Endothelial cell (in vitro differentiated cells): ENCODE measurements around the gene COBL. TPM values are rescaled to one million over a fixed set of nuclear protein-coding genes. Genes with fewer than 3 reads are reported as not detected.

Experiments used
- DNase-seq: peaks from one replicate; pipeline ENCODE4 v3.0.0; 2021; ENCODE audit warnings: low spot score
- H3K27ac Mint-ChIP-seq: one replicate; pipeline ENCODE4 v1.8.0; 2021; ENCODE audit warnings: mixed read lengths, inconsistent platforms; ENCODE audit not compliant: unreplicated experiment
- H3K27me3 Mint-ChIP-seq: one replicate; pipeline ENCODE4 v1.8.0; 2021; ENCODE audit warnings: mild to moderate bottlenecking, moderate library complexity, mixed read lengths, inconsistent platforms; ENCODE audit not compliant: unreplicated experiment
- H3K36me3 Mint-ChIP-seq: one replicate; pipeline ENCODE4 v1.8.0; 2021; ENCODE audit warnings: mild to moderate bottlenecking, low read depth, mixed read lengths, inconsistent platforms; ENCODE audit not compliant: unreplicated experiment
- H3K4me1 Mint-ChIP-seq: one replicate; pipeline ENCODE4 v1.8.0; 2021; ENCODE audit warnings: mild to moderate bottlenecking, mixed read lengths, inconsistent platforms; ENCODE audit not compliant: unreplicated experiment
- H3K4me3 Mint-ChIP-seq: one replicate; pipeline ENCODE4 v1.8.0; 2021; ENCODE audit warnings: mild to moderate bottlenecking, mixed read lengths, inconsistent platforms; ENCODE audit not compliant: unreplicated experiment
- H3K9me3 Mint-ChIP-seq: one replicate; pipeline ENCODE4 v1.8.0; 2021; ENCODE audit warnings: mixed read lengths, inconsistent platforms; ENCODE audit not compliant: unreplicated experiment
- total RNA-seq: library from RNA; stranded (reverse); fragmentation: NEBNext Ultra II Directional; extraction: Animal tissue kit (Norgen Biotek cat#: 25700); gene quantifications from one replicate; pipeline ENCODE4 v1.2.1, GENCODE V29; 2021; ENCODE audit not compliant: unreplicated experiment
- TF ChIP-seq, protein P1 (sequence below): fragments of 200-600 bp; sonication (generic); IDR thresholded peaks from one replicate; pipeline ENCODE4 v1.5.0; 2021; ENCODE audit warnings: antibody characterized with exemption; ENCODE audit not compliant: unreplicated experiment

Gene COBL
- total RNA-seq, 1 donor from 2014 or later: 1.8 TPM

GRCh38 chr7:51326656-51327286 lies 10.2 kb upstream of the COBL start:
- Mint-ChIP-seq H3K4me3 (no peak overlapping the region), H3K27me3 (peaks cover 1% of the 10 kb centered on the region), H3K4me1 (no peaks in the 10 kb centered on the region), H3K36me3 (no peaks in the 10 kb centered on the region), H3K27ac (no peak overlapping the region), H3K9me3 (no peaks in the 10 kb centered on the region)
- DNase-seq: no peak
- TF ChIP-seq, protein P1, sequence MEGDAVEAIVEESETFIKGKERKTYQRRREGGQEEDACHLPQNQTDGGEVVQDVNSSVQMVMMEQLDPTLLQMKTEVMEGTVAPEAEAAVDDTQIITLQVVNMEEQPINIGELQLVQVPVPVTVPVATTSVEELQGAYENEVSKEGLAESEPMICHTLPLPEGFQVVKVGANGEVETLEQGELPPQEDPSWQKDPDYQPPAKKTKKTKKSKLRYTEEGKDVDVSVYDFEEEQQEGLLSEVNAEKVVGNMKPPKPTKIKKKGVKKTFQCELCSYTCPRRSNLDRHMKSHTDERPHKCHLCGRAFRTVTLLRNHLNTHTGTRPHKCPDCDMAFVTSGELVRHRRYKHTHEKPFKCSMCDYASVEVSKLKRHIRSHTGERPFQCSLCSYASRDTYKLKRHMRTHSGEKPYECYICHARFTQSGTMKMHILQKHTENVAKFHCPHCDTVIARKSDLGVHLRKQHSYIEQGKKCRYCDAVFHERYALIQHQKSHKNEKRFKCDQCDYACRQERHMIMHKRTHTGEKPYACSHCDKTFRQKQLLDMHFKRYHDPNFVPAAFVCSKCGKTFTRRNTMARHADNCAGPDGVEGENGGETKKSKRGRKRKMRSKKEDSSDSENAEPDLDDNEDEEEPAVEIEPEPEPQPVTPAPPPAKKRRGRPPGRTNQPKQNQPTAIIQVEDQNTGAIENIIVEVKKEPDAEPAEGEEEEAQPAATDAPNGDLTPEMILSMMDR: no peak

GRCh38 chr7:51325908-51326307 lies 9.3 kb upstream of the COBL start:
- DNase-seq: no peak
- Mint-ChIP-seq H3K4me3 (no peak overlapping the region), H3K27me3 (no peaks in the 10 kb centered on the region), H3K36me3 (no peaks in the 10 kb centered on the region), H3K4me1 (no peaks in the 10 kb centered on the region), H3K27ac (no peak overlapping the region), H3K9me3 (no peaks in the 10 kb centered on the region)
- TF ChIP-seq, protein P1: no peak

- Mint-ChIP-seq H3K4me1 (no peaks in the 10 kb centered on the region), H3K27ac (no peak overlapping the region)
These were observed 8.7 kb upstream of the COBL start for GRCh38 chr7:51325261-51325676.

DNA sequence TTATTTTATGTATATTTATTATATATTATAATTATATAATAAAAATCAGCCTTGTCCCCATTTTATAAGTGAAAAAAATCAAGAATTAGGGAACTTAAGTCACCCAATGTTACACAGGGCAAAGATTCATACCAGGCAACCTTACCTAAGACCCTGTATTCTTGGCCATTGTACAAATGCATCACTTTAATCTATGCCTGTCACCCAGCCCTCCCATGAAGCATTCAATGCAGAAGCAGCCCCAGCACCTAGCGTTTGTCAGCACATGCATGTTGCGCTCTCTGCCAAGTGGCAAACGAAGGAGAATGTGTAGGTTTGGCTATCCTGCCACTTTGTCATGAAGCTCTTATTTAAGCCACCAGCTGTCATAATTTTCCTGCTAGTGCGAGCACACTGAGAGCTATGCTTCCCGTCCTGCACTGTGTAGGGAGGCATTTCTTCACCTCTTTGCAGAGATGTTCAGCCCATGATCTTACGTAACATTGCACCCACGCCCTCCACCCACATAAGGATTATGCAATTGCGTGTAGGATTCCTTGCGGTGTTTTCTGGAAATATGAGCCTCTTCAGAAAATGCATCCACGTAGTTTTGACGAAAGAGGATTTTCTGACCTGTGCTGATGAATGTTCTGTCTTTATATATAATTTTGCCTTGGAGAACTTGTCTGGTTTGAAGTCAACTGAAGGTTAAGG lies 7.7 kb upstream of the COBL start:
- Mint-ChIP-seq H3K9me3 (no peaks in the 10 kb centered on the region), H3K4me1 (no peaks in the 10 kb centered on the region), H3K27me3 (peaks cover 1% of the 10 kb centered on the region), H3K27ac (no peak overlapping the region), H3K4me3 (no peak overlapping the region), H3K36me3 (no peaks in the 10 kb centered on the region)
- no peak for DNase-seq
- TF ChIP-seq, protein P1: no peak

More at GRCh38 chr7:51325261-51325676, 8.7 kb upstream of the COBL start:
- H3K36me3 Mint-ChIP-seq: no peaks in the 10 kb centered on the region
- no peak for DNase-seq
- H3K9me3 Mint-ChIP-seq: no peaks in the 10 kb centered on the region
- H3K4me3 Mint-ChIP-seq: no peak overlapping the region
- H3K27me3 Mint-ChIP-seq: peaks cover 1% of the 10 kb centered on the region
- TF ChIP-seq, protein P1: no peak

DNA sequence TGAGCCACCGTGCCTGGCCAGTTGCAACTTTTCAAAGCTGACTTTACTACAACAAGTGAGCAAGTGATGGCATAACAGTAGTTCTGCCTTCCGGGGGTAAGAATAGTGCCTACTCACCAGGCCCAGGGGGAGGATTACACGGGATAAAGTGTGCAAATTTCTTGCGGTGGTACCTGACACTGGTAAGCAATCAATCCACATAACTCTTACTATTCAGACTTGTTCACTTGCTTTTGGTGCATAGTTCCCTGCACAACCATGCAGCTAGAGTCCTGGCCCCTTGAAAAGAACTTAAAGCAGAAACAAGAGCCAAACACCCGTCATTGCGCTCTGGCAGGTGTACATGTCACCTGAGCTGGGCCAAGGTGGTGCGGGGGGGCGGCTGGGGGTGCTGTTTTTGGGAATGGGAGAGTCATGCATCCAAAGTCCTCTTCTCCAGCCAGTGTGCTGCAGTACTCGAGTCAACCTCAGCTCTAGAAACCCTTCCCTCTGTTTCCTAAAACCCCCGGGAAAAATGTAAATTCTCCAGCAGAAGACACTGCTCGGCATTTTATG lies 5.4 kb upstream of the COBL start:
- Mint-ChIP-seq H3K27ac (no peak overlapping the region), H3K4me3 (no peak overlapping the region), H3K27me3 (peaks cover 1% of the 10 kb centered on the region), H3K4me1 (no peaks in the 10 kb centered on the region), H3K36me3 (no peaks in the 10 kb centered on the region), H3K9me3 (no peaks in the 10 kb centered on the region)
- no peak for DNase-seq
- TF ChIP-seq, protein P1: no peak
